ENCODE results near the gene VPS13D.

Gene VPS13D

GRCh38 chr1:12416744-12417143 is 186.9 kb downstream of the VPS13D start:
- TF ChIP-seq CTCF (IDR thresholded peaks at IDR 0.05; ENCODE audit: control insufficient read depth, extremely low read depth, insufficient read depth): no peak
- DNase-seq (ENCODE audit: low read depth): no peak
- no peak overlapping the region for H3K4me3 ChIP-seq (ENCODE audit: low read depth, low read length)

GRCh38 chr1:12417389-12417788 is 187.6 kb downstream of the VPS13D start:
- no peak for DNase-seq (ENCODE audit: low read depth)
- H3K4me3 ChIP-seq (ENCODE audit: low read depth, low read length): no peak overlapping the region
- no peak for TF ChIP-seq CTCF (IDR thresholded peaks at IDR 0.05; ENCODE audit: control insufficient read depth, extremely low read depth, insufficient read depth)

GRCh38 chr1:12420171-12420570 is 190.3 kb downstream of the VPS13D start:
- no peak for DNase-seq (ENCODE audit: low read depth)
- TF ChIP-seq CTCF (IDR thresholded peaks at IDR 0.05; ENCODE audit: control insufficient read depth, extremely low read depth, insufficient read depth): no peak
- H3K4me3 ChIP-seq (ENCODE audit: low read depth, low read length): no peak overlapping the region

- no peak overlapping the region for H3K4me3 ChIP-seq (ENCODE audit: low read depth, low read length)
- DNase-seq (ENCODE audit: low read depth): no peak
- 0 out of 2 replicates have a peak, but pooled peaks have one; percentile 4 for TF ChIP-seq CTCF (IDR thresholded peaks at IDR 0.05; ENCODE audit: control insufficient read depth, extremely low read depth, insufficient read depth)
Measured at GRCh38 chr1:12422488-12422887, 192.7 kb downstream of the VPS13D start.

GRCh38 chr1:12424087-12424529 is 194.3 kb downstream of the VPS13D start:
- no peak for DNase-seq (ENCODE audit: low read depth)
- H3K4me3 ChIP-seq (ENCODE audit: low read depth, low read length): no peak overlapping the region
- TF ChIP-seq CTCF (IDR thresholded peaks at IDR 0.05; ENCODE audit: control insufficient read depth, extremely low read depth, insufficient read depth): no peak

- no peak for DNase-seq (ENCODE audit: low read depth)
- no peak overlapping the region for H3K4me3 ChIP-seq (ENCODE audit: low read depth, low read length)
- TF ChIP-seq CTCF (IDR thresholded peaks at IDR 0.05; ENCODE audit: control insufficient read depth, extremely low read depth, insufficient read depth): no peak
Measured at GRCh38 chr1:12424793-12425192, 195.0 kb downstream of the VPS13D start.

- no peak for TF ChIP-seq CTCF (IDR thresholded peaks at IDR 0.05; ENCODE audit: control insufficient read depth, extremely low read depth, insufficient read depth)
- H3K4me3 ChIP-seq (ENCODE audit: low read depth, low read length): no peak overlapping the region
- DNase-seq (ENCODE audit: low read depth): no peak
Measured at GRCh38 chr1:12426030-12426429, 196.2 kb downstream of the VPS13D start.

Data from LNCaP clone FGC (cell line).